ENCODE data around the gene PCGF2. TPM values are rescaled to one million over a fixed set of nuclear protein-coding genes. Genes with fewer than 3 reads are reported as not detected.
"Not testable (repeated sequence)": the region's sequence is repeated elsewhere in the genome, so short reads cannot be mapped to it uniquely, and the experiment has no call there.

Gene PCGF2
- polyA plus RNA-seq, 1 donor, result 27.7 TPM

GRCh38 chr17:38729368-38729885 lies 18.7 kb downstream of the PCGF2 start:
- no peak for DNase-seq
- peaks cover 62% of the 10 kb centered on the region for H3K4me1 ChIP-seq (ENCODE audit: control insufficient read depth, insufficient read depth, low read length)
- H3K4me3 ChIP-seq (ENCODE audit: low read length), result peak overlapping the region; percentile 55
- peak overlapping the region; percentile 66 for H3K27ac ChIP-seq (ENCODE audit: low read length)
- 60% methylated on average over 1 of the region's 14 CpGs for WGBS (ENCODE audit: insufficient coverage, low lambda C conversion rate)
- H3K9me3 ChIP-seq (ENCODE audit: control insufficient read depth, low read depth, low read length), result no peaks in the 10 kb centered on the region
- peaks cover 26% of the 10 kb centered on the region for H3K36me3 ChIP-seq (ENCODE audit: control insufficient read depth, insufficient read depth, low read length)
- H3K27me3 ChIP-seq (ENCODE audit: control insufficient read depth, insufficient read depth, low read length), result no peaks in the 10 kb centered on the region

- H3K4me1 ChIP-seq (ENCODE audit: control insufficient read depth, insufficient read depth, low read length), result peaks cover 51% of the 10 kb centered on the region
- no peak overlapping the region for H3K4me3 ChIP-seq (ENCODE audit: low read length)
- no peaks in the 10 kb centered on the region for H3K9me3 ChIP-seq (ENCODE audit: control insufficient read depth, low read depth, low read length)
- H3K36me3 ChIP-seq (ENCODE audit: control insufficient read depth, insufficient read depth, low read length), result peaks cover 25% of the 10 kb centered on the region
- H3K27me3 ChIP-seq (ENCODE audit: control insufficient read depth, insufficient read depth, low read length), result no peaks in the 10 kb centered on the region
- no peak for DNase-seq
- H3K27ac ChIP-seq (ENCODE audit: low read length), result no peak overlapping the region
- no CpG with 5 or more reads among the region's 8 CpGs for WGBS (ENCODE audit: insufficient coverage, low lambda C conversion rate)
These were observed 19.8 kb downstream of the PCGF2 start for GRCh38 chr17:38728290-38728831.

GRCh38 chr17:38727736-38728135 lies 20.4 kb downstream of the PCGF2 start:
- Histone ChIP-seq H3K27me3 (ENCODE audit: control insufficient read depth, insufficient read depth, low read length) (no peaks in the 10 kb centered on the region), H3K9me3 (ENCODE audit: control insufficient read depth, low read depth, low read length) (no peaks in the 10 kb centered on the region), H3K36me3 (ENCODE audit: control insufficient read depth, insufficient read depth, low read length) (peaks cover 26% of the 10 kb centered on the region), H3K27ac (ENCODE audit: low read length) (no peak overlapping the region), H3K4me3 (ENCODE audit: low read length) (no peak overlapping the region), H3K4me1 (ENCODE audit: control insufficient read depth, insufficient read depth, low read length) (peaks cover 45% of the 10 kb centered on the region)
- no peak for DNase-seq
- WGBS (ENCODE audit: insufficient coverage, low lambda C conversion rate), result no CpG with 5 or more reads among the region's 5 CpGs

- peak; percentile 89 to 92 for DNase-seq
These were observed 22.0 kb downstream of the PCGF2 start for GRCh38 chr17:38726145-38726544.

GRCh38 chr17:38725066-38725465 lies 23.1 kb downstream of the PCGF2 start:
- H3K27ac ChIP-seq (ENCODE audit: low read length), result peak overlapping the region; percentile 70
- H3K36me3 ChIP-seq (ENCODE audit: control insufficient read depth, insufficient read depth, low read length), result peaks cover 48% of the 10 kb centered on the region
- no peaks in the 10 kb centered on the region for H3K9me3 ChIP-seq (ENCODE audit: control insufficient read depth, low read depth, low read length)
- H3K4me1 ChIP-seq (ENCODE audit: control insufficient read depth, insufficient read depth, low read length), result peaks cover 26% of the 10 kb centered on the region
- H3K27me3 ChIP-seq (ENCODE audit: control insufficient read depth, insufficient read depth, low read length), result no peaks in the 10 kb centered on the region
- WGBS (ENCODE audit: insufficient coverage, low lambda C conversion rate), result no CpG with 5 or more reads among the region's 10 CpGs
- no peak overlapping the region for H3K4me3 ChIP-seq (ENCODE audit: low read length)
- no peak for DNase-seq

More at GRCh38 chr17:38726145-38726544, 22.0 kb downstream of the PCGF2 start:
- H3K27me3 ChIP-seq (ENCODE audit: control insufficient read depth, insufficient read depth, low read length); H3K4me3 ChIP-seq (ENCODE audit: low read length); H3K9me3 ChIP-seq (ENCODE audit: control insufficient read depth, low read depth, low read length): not testable (repeated sequence)
- no CpG with 5 or more reads among the region's 8 CpGs for WGBS (ENCODE audit: insufficient coverage, low lambda C conversion rate)
- Histone ChIP-seq H3K4me1 (ENCODE audit: control insufficient read depth, insufficient read depth, low read length) (peaks cover 29% of the 10 kb centered on the region), H3K36me3 (ENCODE audit: control insufficient read depth, insufficient read depth, low read length) (peaks cover 39% of the 10 kb centered on the region), H3K27ac (ENCODE audit: low read length) (peak overlapping the region; percentile 70)

GRCh38 chr17:38724337-38724988 lies 23.7 kb downstream of the PCGF2 start:
- no peaks in the 10 kb centered on the region for H3K27me3 ChIP-seq (ENCODE audit: control insufficient read depth, insufficient read depth, low read length)
- H3K4me3 ChIP-seq (ENCODE audit: low read length), result no peak overlapping the region
- DNase-seq, result no peak
- peak overlapping the region; percentile 70 for H3K27ac ChIP-seq (ENCODE audit: low read length)
- peaks cover 53% of the 10 kb centered on the region for H3K36me3 ChIP-seq (ENCODE audit: control insufficient read depth, insufficient read depth, low read length)
- no CpG with 5 or more reads among the region's 16 CpGs for WGBS (ENCODE audit: insufficient coverage, low lambda C conversion rate)
- H3K9me3 ChIP-seq (ENCODE audit: control insufficient read depth, low read depth, low read length), result no peaks in the 10 kb centered on the region
- peaks cover 29% of the 10 kb centered on the region for H3K4me1 ChIP-seq (ENCODE audit: control insufficient read depth, insufficient read depth, low read length)

- H3K27ac ChIP-seq (ENCODE audit: low read length), result no peak overlapping the region
- peaks cover 69% of the 10 kb centered on the region for H3K36me3 ChIP-seq (ENCODE audit: control insufficient read depth, insufficient read depth, low read length)
- no peak for DNase-seq
- no CpG with 5 or more reads among the region's 16 CpGs for WGBS (ENCODE audit: insufficient coverage, low lambda C conversion rate)
- peaks cover 35% of the 10 kb centered on the region for H3K4me1 ChIP-seq (ENCODE audit: control insufficient read depth, insufficient read depth, low read length)
- H3K9me3 ChIP-seq (ENCODE audit: control insufficient read depth, low read depth, low read length), result no peaks in the 10 kb centered on the region
- H3K4me3 ChIP-seq (ENCODE audit: low read length), result no peak overlapping the region
- H3K27me3 ChIP-seq (ENCODE audit: control insufficient read depth, insufficient read depth, low read length), result no peaks in the 10 kb centered on the region
These were observed 26.3 kb downstream of the PCGF2 start for GRCh38 chr17:38721802-38722201.

- H3K4me1 ChIP-seq (ENCODE audit: control insufficient read depth, insufficient read depth, low read length), result peaks cover 27% of the 10 kb centered on the region
- no peaks in the 10 kb centered on the region for H3K27me3 ChIP-seq (ENCODE audit: control insufficient read depth, insufficient read depth, low read length)
- no peak overlapping the region for H3K27ac ChIP-seq (ENCODE audit: low read length)
- peaks cover 77% of the 10 kb centered on the region for H3K36me3 ChIP-seq (ENCODE audit: control insufficient read depth, insufficient read depth, low read length)
- no peak overlapping the region for H3K4me3 ChIP-seq (ENCODE audit: low read length)
- no peak for DNase-seq
- WGBS (ENCODE audit: insufficient coverage, low lambda C conversion rate), result 83% methylated on average over 1 of the region's 6 CpGs
- H3K9me3 ChIP-seq (ENCODE audit: control insufficient read depth, low read depth, low read length), result no peaks in the 10 kb centered on the region
These were observed 27.2 kb downstream of the PCGF2 start for GRCh38 chr17:38720941-38721340.

- Histone ChIP-seq H3K27me3 (ENCODE audit: control insufficient read depth, insufficient read depth, low read length) (no peaks in the 10 kb centered on the region), H3K27ac (ENCODE audit: low read length) (no peak overlapping the region)
These were observed 28.0 kb downstream of the PCGF2 start for GRCh38 chr17:38719943-38720641.

GRCh38 chr17:38719289-38719942 lies 28.7 kb downstream of the PCGF2 start:
- Histone ChIP-seq H3K4me1 (ENCODE audit: control insufficient read depth, insufficient read depth, low read length) (peaks cover 15% of the 10 kb centered on the region), H3K27ac (ENCODE audit: low read length) (peak overlapping the region; percentile 0), H3K4me3 (ENCODE audit: low read length) (no peak overlapping the region), H3K36me3 (ENCODE audit: control insufficient read depth, insufficient read depth, low read length) (peaks cover 79% of the 10 kb centered on the region), H3K27me3 (ENCODE audit: control insufficient read depth, insufficient read depth, low read length) (no peaks in the 10 kb centered on the region), H3K9me3 (ENCODE audit: control insufficient read depth, low read depth, low read length) (no peaks in the 10 kb centered on the region)
- WGBS (ENCODE audit: insufficient coverage, low lambda C conversion rate), result no CpG with 5 or more reads among the region's 29 CpGs
- no peak for DNase-seq

More at GRCh38 chr17:38719943-38720641, 28.0 kb downstream of the PCGF2 start:
- no peak overlapping the region for H3K4me3 ChIP-seq (ENCODE audit: low read length)
- H3K4me1 ChIP-seq (ENCODE audit: control insufficient read depth, insufficient read depth, low read length), result peaks cover 18% of the 10 kb centered on the region
- WGBS (ENCODE audit: insufficient coverage, low lambda C conversion rate), result no CpG with 5 or more reads among the region's 39 CpGs
- no peak for DNase-seq
- peaks cover 80% of the 10 kb centered on the region for H3K36me3 ChIP-seq (ENCODE audit: control insufficient read depth, insufficient read depth, low read length)
- H3K9me3 ChIP-seq (ENCODE audit: control insufficient read depth, low read depth, low read length), result no peaks in the 10 kb centered on the region

All from large intestine (tissue), 3 donors.